Liver (tissue), 9 donors: ENCODE measurements around the gene GUCY1B1. TPM values are rescaled to one million over a fixed set of nuclear protein-coding genes. Genes with fewer than 3 reads are reported as not detected.

ENCODE experiments used
- DNase-seq: peaks from one replicate; pipeline ENCODE4 v3.0.0-alpha.2; 2017; ENCODE audit warnings: low spot score
- H3K27ac ChIP-seq, 2 donors: one replicate each; pipeline ENCODE4 v1.7.0; 2013; ENCODE audit warnings: inconsistent platforms in 2 of 2, low read length in 2 of 2, control low read depth in 1 of 2, low read depth in 1 of 2, mild to moderate bottlenecking in 1 of 2
- H3K27me3 ChIP-seq, 4 donors: one replicate each; pipeline versions ENCODE4 v1.6.1 to v1.7.0; 2013; ENCODE audit warnings: low read length in 3 of 4, inconsistent platforms in 1 of 4, mild to moderate bottlenecking in 1 of 4, moderate library complexity in 1 of 4; ENCODE audit not compliant: control insufficient read depth in 4 of 4, insufficient read depth in 4 of 4
- H3K36me3 ChIP-seq, 4 donors: one replicate each; pipeline versions ENCODE4 v1.6.1 to v1.7.0; 2013; ENCODE audit warnings: low read length in 3 of 4, mild to moderate bottlenecking in 3 of 4, low read depth in 1 of 4, moderate library complexity in 1 of 4; ENCODE audit not compliant: control insufficient read depth in 4 of 4, insufficient read depth in 3 of 4
- H3K4me1 ChIP-seq, 4 donors: one replicate each; pipeline versions ENCODE4 v1.6.1 to v1.7.0; 2013; ENCODE audit warnings: low read length in 3 of 4, mild to moderate bottlenecking in 3 of 4, moderate library complexity in 1 of 4; ENCODE audit not compliant: control insufficient read depth in 4 of 4, insufficient read depth in 4 of 4
- H3K4me3 ChIP-seq, 3 donors: one replicate each; pipeline versions ENCODE4 v1.6.1 to v1.7.0; 2013; ENCODE audit warnings: low read length in 3 of 3, control low read depth in 1 of 3, low read depth in 1 of 3, mild to moderate bottlenecking in 1 of 3
- H3K9ac ChIP-seq, 2 donors: one replicate each; pipeline ENCODE4 v1.7.0; 2013; ENCODE audit warnings: low read length in 2 of 2, mild to moderate bottlenecking in 2 of 2, moderate library complexity in 2 of 2, control low read depth in 1 of 2, low read depth in 1 of 2
- H3K9me3 ChIP-seq, 4 donors: one replicate each; pipeline versions ENCODE4 v1.6.1 to v1.7.0; 2013; ENCODE audit warnings: low read length in 3 of 4; ENCODE audit not compliant: control insufficient read depth in 4 of 4
- ATF3 ChIP-seq: IDR thresholded peaks from 2 replicates; pipeline ENCODE4 v1.6.1; 2016; ENCODE audit warnings: antibody characterized with exemption
- CTCF ChIP-seq: fragments of 150-350 bp; IDR thresholded peaks from 2 replicates; pipeline ENCODE4 v1.5.1; 2017; ENCODE audit warnings: improper control_type of control experiment, low read depth, low read length; ENCODE audit not compliant: missing input control
- FOXA1 ChIP-seq: IDR thresholded peaks from 2 replicates; pipeline ENCODE4 v1.6.1; 2016; ENCODE audit warnings: antibody characterized with exemption
- FOXA2 ChIP-seq: IDR thresholded peaks from 2 replicates; pipeline ENCODE4 v1.6.1; 2016; ENCODE audit warnings: antibody characterized with exemption
- GABPA ChIP-seq, 2 donors: IDR thresholded peaks in 1 of 2; conservative IDR thresholded peaks in 1 of 2; 2 replicates each; pipeline ENCODE4 v1.6.1; 2016; ENCODE audit warnings: antibody characterized with exemption in 2 of 2, mild to moderate bottlenecking in 1 of 2, moderate library complexity in 1 of 2
- HNF4A ChIP-seq, 2 donors: conservative IDR thresholded peaks; 2 replicates each; pipeline ENCODE4 v1.6.1; 2016; ENCODE audit warnings: antibody characterized with exemption in 2 of 2, mild to moderate bottlenecking in 2 of 2
- HNF4G ChIP-seq: IDR thresholded peaks from 2 replicates; pipeline ENCODE4 v1.6.1; 2016; ENCODE audit warnings: antibody characterized with exemption
- JUND ChIP-seq, 2 donors: IDR thresholded peaks; 2 replicates each; pipeline ENCODE4 v1.6.1; 2016; ENCODE audit warnings: antibody characterized with exemption in 2 of 2
- MAX ChIP-seq: IDR thresholded peaks from 2 replicates; pipeline ENCODE4 v1.6.1; 2016; ENCODE audit warnings: antibody characterized with exemption
- NR2F2 ChIP-seq: IDR thresholded peaks from 2 replicates; pipeline ENCODE4 v1.6.1; 2016; ENCODE audit warnings: antibody characterized with exemption
- RAD21 ChIP-seq, 2 donors: IDR thresholded peaks; 2 replicates each; pipeline ENCODE4 v1.6.1; 2016; ENCODE audit warnings: antibody characterized with exemption in 2 of 2, mild to moderate bottlenecking in 2 of 2
- REST ChIP-seq: IDR thresholded peaks from 2 replicates; pipeline ENCODE4 v1.6.1; 2016; ENCODE audit warnings: antibody characterized with exemption, mild to moderate bottlenecking
- RXRA ChIP-seq, 2 donors: IDR thresholded peaks; 2 replicates each; pipeline ENCODE4 v1.6.1; 2017 to 2018; ENCODE audit warnings: antibody characterized with exemption in 2 of 2, mild to moderate bottlenecking in 1 of 2
- SP1 ChIP-seq: IDR thresholded peaks from 2 replicates; pipeline ENCODE4 v1.6.1; 2018; ENCODE audit warnings: antibody characterized with exemption, mild to moderate bottlenecking
- YY1 ChIP-seq: IDR thresholded peaks from 2 replicates; pipeline ENCODE4 v1.6.1; 2016; ENCODE audit warnings: antibody characterized with exemption, mild to moderate bottlenecking
- ZBTB33 ChIP-seq: IDR thresholded peaks from 2 replicates; pipeline ENCODE4 v1.6.1; 2016; ENCODE audit warnings: antibody characterized with exemption
- WGBS: extraction: QIAGEN DNeasy Blood & Tissue Kit; methylation state at CpG from one replicate; pipeline ENCODE4 v1.1.7; 2013; 5-methylcytosine and 5-hydroxymethylcytosine counted together
- polyA plus RNA-seq, 2 donors: library from polyadenylated mRNA; stranded (reverse) in 1 of 2; unstranded in 1 of 2; fragments of 200-250 nt in 1 of 2; fragments of >200 nt in 1 of 2; fragmentation: Nextera tagmentation in 1 of 2; extraction: Ambion mirVana in 1 of 2; gene quantifications; one replicate each; pipeline versions ENCODE4 v1.2.1 to v1.2.3, GENCODE V29; 2013 to 2015
- total RNA-seq, 2 donors: library from RNA; depleted of rRNA; stranded (reverse); fragments of >200 nt; gene quantifications; one replicate each; pipeline ENCODE4 v1.2.3, GENCODE V29; 2014
- donor health status: healthy.
- donor health status: healthy.
- donor health status: healthy.
- donor health status: healthy.
- donor health status: healthy.

Gene GUCY1B1
- total and polyA plus RNA-seq, 4 donors: 2.6 to 6.7 (median 3.8) TPM

GRCh38 chr4:155722816-155723499, 35.9 kb upstream of the GUCY1B1 start:
- Histone ChIP-seq H3K9ac (no peak overlapping the region), H3K36me3 (peaks cover 0 to 2% (median 0%) of the 10 kb centered on the region in 4 donors), H3K27me3 (no peaks in the 10 kb centered on the region), H3K27ac (no peak overlapping the region), H3K9me3 (no peaks in the 10 kb centered on the region), H3K4me1 (no peaks in the 10 kb centered on the region), H3K4me3 (no peak overlapping the region)
- TF ChIP-seq JUND (IDR thresholded peaks at IDR 0.05) (no peak), CTCF (no peak), FOXA1 (no peak), HNF4G (no peak), RXRA (IDR thresholded peaks at IDR 0.05) (no peak), REST (no peak), GABPA (IDR thresholded peaks at IDR 0.05 in 1 of 2, conservative IDR thresholded peaks at IDR 0.05 in 1 of 2) (no peak), ATF3 (no peak), SP1 (no peak), RAD21 (IDR thresholded peaks at IDR 0.05) (no peak)
- DNase-seq: no peak
- WGBS: 84% methylated on average over 7 of the region's 7 CpGs

- DNase-seq: no peak
- 64% methylated on average over 3 of the region's 3 CpGs for WGBS
- H3K9me3 ChIP-seq: no peaks in the 10 kb centered on the region
- H3K27me3 ChIP-seq: no peaks in the 10 kb centered on the region
- no peaks in the 10 kb centered on the region for H3K36me3 ChIP-seq
- no peak overlapping the region for H3K4me3 ChIP-seq
- no peaks in the 10 kb centered on the region for H3K4me1 ChIP-seq
- H3K9ac ChIP-seq: no peak overlapping the region
- no peak for TF ChIP-seq REST
- TF ChIP-seq RXRA (IDR thresholded peaks at IDR 0.05): no peak
- no peak for TF ChIP-seq HNF4A (conservative IDR thresholded peaks at IDR 0.05)
- TF ChIP-seq HNF4G: no peak
- TF ChIP-seq MAX: no peak
- TF ChIP-seq NR2F2: no peak
- no peak for TF ChIP-seq YY1
- no peak for TF ChIP-seq GABPA (IDR thresholded peaks at IDR 0.05 in 1 of 2, conservative IDR thresholded peaks at IDR 0.05 in 1 of 2)
- no peak for TF ChIP-seq ZBTB33
- no peak for TF ChIP-seq FOXA2
- TF ChIP-seq RAD21 (IDR thresholded peaks at IDR 0.05): no peak
- H3K27ac ChIP-seq: no peak overlapping the region
Observed at GRCh38 chr4:155724731-155725130, 34.1 kb upstream of the GUCY1B1 start.
